Measurements from ENCODE around the gene HEPACAM. TPM values are rescaled to one million over a fixed set of nuclear protein-coding genes. Genes with fewer than 3 reads are reported as not detected.

The HEPACAM gene
- total RNA-seq, 1 donor from 2014 or later: not detected

DNA sequence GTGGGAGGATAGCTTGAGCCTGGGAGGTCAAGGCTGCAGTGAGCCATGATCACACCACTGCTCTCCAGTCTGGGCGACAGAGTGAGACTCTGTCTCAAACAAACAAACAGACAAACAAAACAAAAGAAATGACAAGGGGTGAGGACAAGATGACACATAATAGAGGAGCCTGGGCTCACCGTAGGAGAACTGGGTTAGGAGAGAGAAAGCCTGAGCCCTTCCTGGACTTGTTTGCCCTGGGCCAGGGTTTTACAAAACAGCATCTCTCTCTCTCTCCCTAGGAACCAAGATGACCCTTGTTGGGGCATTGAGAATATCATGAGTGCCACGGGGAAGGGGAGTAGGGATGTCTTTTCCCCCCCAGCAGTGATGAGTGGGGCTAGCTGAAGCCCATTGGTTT, 54.9 kb downstream of the HEPACAM start:
- Mint-ChIP-seq H3K27me3 (ENCODE audit: low read depth) (peaks cover 12% of the 10 kb centered on the region), H3K4me3 (peak overlapping the region; percentile 23), H3K36me3 (ENCODE audit: low read depth) (no peaks in the 10 kb centered on the region), H3K4me1 (peaks cover 31% of the 10 kb centered on the region), H3K9me3 (peaks cover 2% of the 10 kb centered on the region), H3K27ac (ENCODE audit: unreplicated experiment) (peak overlapping the region; percentile 62)
- TF ChIP-seq CTCF (conservative IDR thresholded peaks at IDR 0.05): no peak
- no peak for DNase-seq (ENCODE audit: low read depth, low spot score)

DNA sequence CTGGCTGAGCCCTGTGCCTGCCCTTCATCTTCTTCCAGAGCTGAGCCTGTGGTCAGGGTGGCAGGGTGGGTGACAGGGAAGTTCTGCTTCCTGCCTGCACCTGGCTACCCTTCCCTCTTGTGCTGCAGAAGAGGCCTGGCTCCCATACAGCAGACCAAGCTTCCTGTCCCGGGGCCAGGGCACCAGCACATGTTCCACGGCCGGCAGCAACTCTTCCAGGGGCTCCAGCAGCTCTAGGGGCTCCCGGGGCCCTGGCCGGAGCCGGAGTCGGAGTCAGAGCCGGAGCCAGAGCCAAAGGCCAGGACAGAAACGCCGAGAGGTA, 55.6 kb downstream of the HEPACAM start:
- DNase-seq (ENCODE audit: low read depth, low spot score): no peak
- no peak overlapping the region for H3K27ac Mint-ChIP-seq (ENCODE audit: unreplicated experiment)
- no peak overlapping the region for H3K4me3 Mint-ChIP-seq
- H3K4me1 Mint-ChIP-seq: peaks cover 31% of the 10 kb centered on the region
- peaks cover 2% of the 10 kb centered on the region for H3K9me3 Mint-ChIP-seq
- no peaks in the 10 kb centered on the region for H3K36me3 Mint-ChIP-seq (ENCODE audit: low read depth)
- no peak for TF ChIP-seq CTCF (conservative IDR thresholded peaks at IDR 0.05)
- peaks cover 17% of the 10 kb centered on the region for H3K27me3 Mint-ChIP-seq (ENCODE audit: low read depth)

DNA sequence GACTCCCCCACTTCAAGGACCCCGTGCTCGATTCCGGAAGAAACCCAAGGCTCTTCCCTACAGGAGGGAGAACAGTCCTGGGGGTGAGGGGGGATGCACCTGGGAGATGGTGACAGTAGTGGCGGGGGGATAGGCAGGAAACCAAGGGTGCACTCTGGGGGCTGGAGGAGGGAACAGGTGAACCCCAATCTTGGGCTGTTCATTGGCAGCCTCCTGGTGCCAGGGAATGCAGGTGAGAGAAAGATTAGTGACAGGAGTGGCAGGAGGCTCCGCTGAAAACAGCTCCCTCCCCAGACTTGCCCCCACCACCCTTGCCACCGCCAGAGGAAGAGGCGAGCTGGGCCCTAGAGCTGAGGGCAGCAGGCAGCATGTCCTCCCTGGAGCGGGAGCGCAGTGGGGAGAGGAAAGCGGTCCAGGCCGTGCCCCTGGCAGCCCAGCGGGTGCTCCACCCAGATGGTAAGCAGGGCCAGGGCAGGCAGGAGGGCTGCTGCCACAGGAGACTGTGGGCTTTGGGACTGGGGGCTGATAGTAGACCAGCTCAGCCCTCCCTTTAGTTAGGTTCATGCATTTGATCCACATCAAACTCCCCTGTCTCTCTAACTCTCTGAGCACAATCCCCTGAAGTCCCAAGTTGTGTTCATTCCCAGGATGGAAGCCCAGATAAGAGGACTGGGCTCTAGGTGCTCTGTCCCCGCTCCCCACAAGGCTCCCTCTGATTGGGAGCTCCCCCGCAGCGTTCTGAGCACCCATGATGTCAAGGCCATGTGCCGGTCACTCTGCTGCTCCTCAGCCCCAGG, 56.2 kb downstream of the HEPACAM start:
- H3K9me3 Mint-ChIP-seq: peaks cover 2% of the 10 kb centered on the region
- TF ChIP-seq CTCF (conservative IDR thresholded peaks at IDR 0.05): no peak
- H3K4me1 Mint-ChIP-seq: peaks cover 31% of the 10 kb centered on the region
- no peak overlapping the region for H3K4me3 Mint-ChIP-seq
- no peaks in the 10 kb centered on the region for H3K36me3 Mint-ChIP-seq (ENCODE audit: low read depth)
- peaks cover 22% of the 10 kb centered on the region for H3K27me3 Mint-ChIP-seq (ENCODE audit: low read depth)
- DNase-seq (ENCODE audit: low read depth, low spot score): no peak
- no peak overlapping the region for H3K27ac Mint-ChIP-seq (ENCODE audit: unreplicated experiment)

DNA sequence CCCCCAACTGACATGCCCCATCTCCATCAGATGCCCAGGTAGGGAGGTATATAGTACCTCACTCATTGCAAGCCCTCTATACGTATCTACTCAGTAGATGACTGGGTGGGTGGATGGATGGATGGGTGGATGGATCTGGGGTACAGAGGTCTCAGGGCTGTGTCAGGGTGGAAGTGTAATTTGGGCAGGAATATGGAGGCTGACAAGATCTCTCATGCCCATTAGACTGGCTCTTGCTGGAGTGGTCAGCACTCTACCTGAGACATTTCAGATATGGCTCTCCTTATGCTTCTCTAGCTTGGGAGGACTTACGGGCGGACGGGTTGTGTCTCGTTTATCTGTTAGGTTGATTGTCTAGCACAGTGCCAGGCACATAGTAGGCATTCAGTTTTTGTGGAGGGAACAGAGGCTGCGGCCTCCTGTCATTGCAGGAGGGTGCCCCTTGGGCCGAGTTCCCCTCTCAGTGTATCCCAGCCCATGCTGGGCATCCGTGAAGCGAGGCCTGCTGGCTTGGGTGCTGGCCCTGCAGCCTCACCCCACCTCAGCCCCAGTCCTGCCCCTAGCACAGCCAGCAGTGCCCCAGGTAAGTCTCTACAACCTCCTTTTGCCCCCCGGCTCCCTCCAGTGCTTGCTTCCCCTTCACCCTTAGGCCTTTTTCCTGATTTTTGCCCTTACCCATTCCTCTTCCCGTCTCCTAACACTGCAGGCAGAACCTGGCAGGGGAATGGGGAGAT, 56.9 kb downstream of the HEPACAM start:
- no peak for DNase-seq (ENCODE audit: low read depth, low spot score)
- no peaks in the 10 kb centered on the region for H3K36me3 Mint-ChIP-seq (ENCODE audit: low read depth)
- H3K27me3 Mint-ChIP-seq (ENCODE audit: low read depth): peaks cover 29% of the 10 kb centered on the region
- peak overlapping the region; percentile 32 for H3K4me3 Mint-ChIP-seq
- H3K9me3 Mint-ChIP-seq: no peaks in the 10 kb centered on the region
- peaks cover 28% of the 10 kb centered on the region for H3K4me1 Mint-ChIP-seq
- no peak overlapping the region for H3K27ac Mint-ChIP-seq (ENCODE audit: unreplicated experiment)
- TF ChIP-seq CTCF (conservative IDR thresholded peaks at IDR 0.05): no peak

DNA sequence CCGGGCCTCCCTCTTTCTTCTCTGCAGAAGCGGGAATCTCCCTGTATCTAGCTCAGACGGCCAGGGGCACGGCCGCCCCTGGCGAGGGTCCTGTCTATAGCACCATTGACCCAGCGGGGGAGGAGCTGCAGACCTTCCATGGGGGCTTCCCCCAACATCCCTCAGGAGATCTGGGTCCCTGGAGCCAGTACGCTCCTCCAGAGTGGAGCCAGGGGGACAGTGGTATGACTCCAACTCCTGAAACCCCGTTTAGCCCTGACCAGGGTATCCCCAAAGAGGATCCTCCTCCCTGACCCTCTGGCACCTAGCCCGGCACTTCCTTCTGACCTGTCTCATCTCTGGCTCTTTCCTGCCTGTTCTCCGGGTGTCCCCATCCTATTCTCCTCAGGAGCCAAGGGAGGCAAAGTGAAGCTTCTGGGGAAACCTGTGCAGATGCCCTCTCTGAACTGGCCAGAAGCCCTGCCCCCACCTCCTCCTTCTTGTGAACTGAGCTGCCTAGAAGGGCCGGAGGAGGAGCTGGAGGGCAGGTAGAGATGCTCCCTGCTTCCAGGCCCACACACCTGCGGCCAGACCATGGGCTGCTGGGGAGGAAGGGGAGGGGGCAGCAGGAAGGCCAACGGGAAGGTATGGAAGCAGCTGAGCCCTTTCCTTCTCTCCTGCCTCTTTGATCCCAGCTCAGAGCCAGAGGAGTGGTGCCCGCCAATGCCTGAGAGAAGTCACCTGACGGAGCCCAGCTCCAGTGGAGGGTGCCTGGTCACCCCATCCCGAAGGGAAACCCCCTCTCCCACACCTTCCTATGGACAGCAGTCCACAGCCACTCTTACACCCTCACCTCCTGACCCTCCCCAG, 57.7 kb downstream of the HEPACAM start:
- H3K27ac Mint-ChIP-seq (ENCODE audit: unreplicated experiment): no peak overlapping the region
- peak overlapping the region; percentile 38 for H3K4me3 Mint-ChIP-seq
- TF ChIP-seq CTCF (conservative IDR thresholded peaks at IDR 0.05): no peak
- no peaks in the 10 kb centered on the region for H3K36me3 Mint-ChIP-seq (ENCODE audit: low read depth)
- H3K9me3 Mint-ChIP-seq: no peaks in the 10 kb centered on the region
- peaks cover 37% of the 10 kb centered on the region for H3K27me3 Mint-ChIP-seq (ENCODE audit: low read depth)
- no peak for DNase-seq (ENCODE audit: low read depth, low spot score)
- peaks cover 25% of the 10 kb centered on the region for H3K4me1 Mint-ChIP-seq
